Ovary (tissue), 9 donors: ENCODE results near the gene ATG2B. TPM values are rescaled to one million over a fixed set of nuclear protein-coding genes. Genes with fewer than 3 reads are reported as not detected.

ENCODE experiments used
- DNase-seq, 5 donors: peaks; one replicate each; pipeline ENCODE4 v3.0.0-alpha.2; 2019 to 2020
- H3K27ac ChIP-seq, 2 donors: fragments of 200-600 bp; one replicate each; pipeline versions ENCODE4 v1.5.1 to v1.8.0; 2019 to 2022
- H3K27me3 ChIP-seq: fragments of 200-600 bp; one replicate; pipeline ENCODE4 v1.8.0; 2022
- H3K36me3 ChIP-seq: fragments of 200-600 bp; sonication (generic); one replicate; pipeline ENCODE4 v1.5.1; 2019
- H3K4me1 ChIP-seq: one replicate; pipeline ENCODE4 v1.8.1; 2013; ENCODE audit warnings: mild to moderate bottlenecking, moderate library complexity; ENCODE audit not compliant: insufficient read depth
- H3K4me3 ChIP-seq: fragments of 200-600 bp; sonication (generic); one replicate; pipeline ENCODE4 v1.5.1; 2017
- H3K9me3 ChIP-seq, 2 donors: fragments of 200-600 bp in 1 of 2; sonication (generic) in 1 of 2; one replicate each; pipeline versions ENCODE4 v1.5.1 to v1.8.1; 2013 to 2019; ENCODE audit warnings: mild to moderate bottlenecking in 1 of 2, moderate library complexity in 1 of 2
- EP300 ChIP-seq: sonication (generic); formaldehyde crosslinking; IDR thresholded peaks from one replicate; pipeline ENCODE4 v1.6.1; 2017; ENCODE audit warnings: antibody characterized with exemption
- POLR2A ChIP-seq: fragments of 450-650 bp; IDR thresholded peaks from one replicate; pipeline ENCODE4 v1.6.1; 2017; ENCODE audit warnings: antibody characterized with exemption, mild to moderate bottlenecking, moderate library complexity
- WGBS, 3 donors: extraction: QIAGEN DNeasy Blood & Tissue Kit in 1 of 3; methylation state at CpG; one replicate each; pipeline versions ENCODE4 v1.1.5 to v1.1.7; 2013 to 2017; 5-methylcytosine and 5-hydroxymethylcytosine counted together
- intact Hi-C, 4 donors: fragments of 100-400 bp; cut with DNase I; formaldehyde crosslinking; loops; one replicate each; pipeline versions ENCODE4 v1.11.0 to v1.15.1; 2022 to 2023
- polyA plus RNA-seq, 2 donors: library from polyadenylated mRNA; stranded (reverse); fragments of 200-250 nt in 1 of 2; fragments of 350-450 nt in 1 of 2; fragmentation: Illumina TruSeq in 1 of 2; extraction: RNeasy Lipid Tissue Mini Kit (QIAGEN cat#74804) in 1 of 2; gene quantifications; one replicate each; pipeline ENCODE4 v1.2.3, GENCODE V29; 2013 to 2014
- total RNA-seq, 7 donors: library from RNA; depleted of rRNA in 2 of 7; stranded (reverse); fragments of >200 nt in 2 of 7; fragmentation: NEBNext Ultra II Directional in 3 of 7; extraction: Animal tissue kit (Norgen Biotek cat#: 25700) in 3 of 7; gene quantifications; one replicate each; pipeline versions ENCODE4 v1.1.0 to v1.2.4, GENCODE V29; 2016 to 2023
- TF ChIP-seq, protein P1 (sequence below), 3 donors: fragments of 450-650 bp in 2 of 3; fragments of 200-600 bp in 1 of 3; IDR thresholded peaks; one replicate each; pipeline versions ENCODE4 v1.5.1 to v1.8.0; 2016 to 2022; ENCODE audit warnings: antibody characterized with exemption in 3 of 3, mild to moderate bottlenecking in 1 of 3
- donor health status: DM: no; HTN: no; CAD: no; lungs with moderate emphysema.
- donor health status: DM: no; HTN: no; CAD: no.
- donor health status: Bipolar disorder and iron deficiency.
- donor health status: DM: yes; HTN: yes; CAD: no.
- donor health status: DM: no; HTN: no; CAD: no.
- donor health status: DM: yes; HTN: yes; CAD: no.

Gene ATG2B
- total and polyA plus RNA-seq, 9 donors, result 5.3 to 33.1 (median 22.6) TPM

DNA sequence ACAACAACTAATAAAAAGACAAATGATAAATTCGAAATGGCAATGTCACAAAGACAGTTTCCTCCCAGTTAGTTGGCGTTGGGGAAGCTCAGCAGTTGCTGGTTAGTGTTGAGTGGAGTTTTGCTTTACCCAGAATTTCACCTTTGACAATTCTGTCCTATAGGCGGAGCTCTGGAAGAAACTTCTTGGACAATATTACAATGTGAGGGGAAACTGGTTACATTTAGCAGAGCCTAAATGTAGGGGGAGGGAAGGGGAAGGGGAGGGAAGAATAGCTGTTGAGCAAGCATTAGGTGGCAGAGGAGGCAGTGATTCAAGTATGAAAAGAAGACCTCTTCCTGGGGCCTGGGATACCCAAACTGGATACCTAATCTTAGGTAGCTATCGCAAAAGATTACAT is 55.7 kb downstream of the ATG2B start:
- Histone ChIP-seq H3K9me3 (no peaks in the 10 kb centered on the region), H3K27ac (no peak overlapping the region), H3K36me3 (no peaks in the 10 kb centered on the region), H3K4me1 (no peaks in the 10 kb centered on the region), H3K4me3 (no peak overlapping the region), H3K27me3 (no peaks in the 10 kb centered on the region)
- DNase-seq, result no peak
- WGBS, 3 donors, result 85 to 90% (median 87%) methylated on average over 4 of the region's 4 CpGs
- intact Hi-C loops, result no loop called here
- TF ChIP-seq POLR2A, result no peak
- TF ChIP-seq, protein P1, sequence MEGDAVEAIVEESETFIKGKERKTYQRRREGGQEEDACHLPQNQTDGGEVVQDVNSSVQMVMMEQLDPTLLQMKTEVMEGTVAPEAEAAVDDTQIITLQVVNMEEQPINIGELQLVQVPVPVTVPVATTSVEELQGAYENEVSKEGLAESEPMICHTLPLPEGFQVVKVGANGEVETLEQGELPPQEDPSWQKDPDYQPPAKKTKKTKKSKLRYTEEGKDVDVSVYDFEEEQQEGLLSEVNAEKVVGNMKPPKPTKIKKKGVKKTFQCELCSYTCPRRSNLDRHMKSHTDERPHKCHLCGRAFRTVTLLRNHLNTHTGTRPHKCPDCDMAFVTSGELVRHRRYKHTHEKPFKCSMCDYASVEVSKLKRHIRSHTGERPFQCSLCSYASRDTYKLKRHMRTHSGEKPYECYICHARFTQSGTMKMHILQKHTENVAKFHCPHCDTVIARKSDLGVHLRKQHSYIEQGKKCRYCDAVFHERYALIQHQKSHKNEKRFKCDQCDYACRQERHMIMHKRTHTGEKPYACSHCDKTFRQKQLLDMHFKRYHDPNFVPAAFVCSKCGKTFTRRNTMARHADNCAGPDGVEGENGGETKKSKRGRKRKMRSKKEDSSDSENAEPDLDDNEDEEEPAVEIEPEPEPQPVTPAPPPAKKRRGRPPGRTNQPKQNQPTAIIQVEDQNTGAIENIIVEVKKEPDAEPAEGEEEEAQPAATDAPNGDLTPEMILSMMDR (IDR thresholded peaks at IDR 0.05), result no peak
- TF ChIP-seq EP300, result no peak

DNA sequence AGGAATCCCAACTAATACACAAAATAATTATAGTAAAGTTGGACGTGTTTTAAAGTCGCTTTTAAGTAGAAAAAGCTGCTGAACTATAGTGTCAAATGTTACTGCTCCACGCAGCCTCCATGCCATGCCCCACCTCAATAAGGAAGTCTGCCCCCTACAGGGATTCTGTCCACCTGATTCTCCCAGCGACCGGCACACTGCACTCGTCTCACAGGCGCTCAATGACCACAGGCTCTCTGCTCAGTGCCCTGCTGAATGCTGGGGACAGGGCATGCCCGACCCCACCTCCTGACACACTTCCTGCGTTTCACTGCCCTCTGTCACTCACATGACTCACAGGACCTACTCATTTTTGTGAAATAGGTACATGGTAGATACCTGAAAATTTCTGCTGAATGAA is 58.2 kb downstream of the ATG2B start:
- intact Hi-C loops, result no loop called here
- no peak overlapping the region for H3K27ac ChIP-seq
- DNase-seq, result no peak
- H3K36me3 ChIP-seq, result no peaks in the 10 kb centered on the region
- H3K4me3 ChIP-seq, result no peak overlapping the region
- no peaks in the 10 kb centered on the region for H3K27me3 ChIP-seq
- 82 to 85% (median 84%) methylated on average over 9 of the region's 9 CpGs for WGBS, 3 donors
- H3K4me1 ChIP-seq, result no peaks in the 10 kb centered on the region
- H3K9me3 ChIP-seq, result no peaks in the 10 kb centered on the region
- TF ChIP-seq POLR2A (no peak), EP300 (no peak)
- TF ChIP-seq, protein P1 (IDR thresholded peaks at IDR 0.05), result no peak

DNA sequence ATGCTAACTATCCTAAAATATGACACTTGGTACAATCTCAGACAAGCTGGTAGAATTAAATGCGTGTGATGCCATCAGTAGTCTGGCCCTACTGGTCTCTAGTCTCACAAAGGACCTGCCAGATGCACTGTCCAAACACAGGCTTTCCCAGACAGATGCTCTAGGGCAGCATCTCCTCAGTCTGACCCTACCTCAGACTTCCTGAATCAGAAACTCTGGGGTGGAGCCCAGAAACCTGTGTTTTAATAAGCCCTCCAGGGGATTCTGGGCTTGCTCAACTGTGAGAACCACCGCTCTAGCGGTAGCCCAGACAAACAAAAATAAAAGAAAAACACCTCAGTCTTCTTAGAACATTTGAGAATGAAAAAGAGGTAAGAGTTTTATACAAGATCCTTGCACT is 59.2 kb downstream of the ATG2B start:
- intact Hi-C loops, result no loop called here
- H3K4me1 ChIP-seq, result no peaks in the 10 kb centered on the region
- H3K27me3 ChIP-seq, result no peaks in the 10 kb centered on the region
- H3K27ac ChIP-seq, result no peak overlapping the region
- no peaks in the 10 kb centered on the region for H3K36me3 ChIP-seq
- H3K4me3 ChIP-seq, result no peak overlapping the region
- H3K9me3 ChIP-seq, result no peaks in the 10 kb centered on the region
- WGBS, 3 donors, result 91 to 98% (median 94%) methylated on average over 3 of the region's 3 CpGs
- TF ChIP-seq, protein P1 (IDR thresholded peaks at IDR 0.05), result no peak
- TF ChIP-seq POLR2A (no peak), EP300 (no peak)
- no peak for DNase-seq

DNA sequence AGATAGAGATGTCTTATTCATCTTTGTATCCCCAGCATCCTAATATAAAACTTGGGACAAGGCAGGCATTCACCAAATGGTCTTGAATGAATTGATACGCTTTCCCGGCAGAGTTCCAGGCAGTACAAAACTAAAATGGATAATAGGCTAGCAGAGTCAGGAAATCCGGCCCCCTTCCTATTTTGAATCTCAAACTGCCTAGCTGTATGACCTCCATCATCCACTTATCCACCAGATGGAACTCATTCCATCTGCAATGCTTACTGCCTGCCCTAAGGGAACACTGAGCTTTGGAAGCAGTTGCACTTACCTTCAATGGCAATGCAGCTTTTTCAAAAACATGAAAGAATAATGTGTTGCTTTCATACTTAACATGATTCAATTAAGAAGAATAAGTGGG is 63.7 kb downstream of the ATG2B start:
- Histone ChIP-seq H3K36me3 (no peaks in the 10 kb centered on the region), H3K4me1 (no peaks in the 10 kb centered on the region), H3K27me3 (no peaks in the 10 kb centered on the region), H3K9me3 (no peaks in the 10 kb centered on the region), H3K27ac (no peak overlapping the region), H3K4me3 (no peak overlapping the region)
- 55 to 90% (median 86%) methylated on average over 3 of the region's 3 CpGs for WGBS, 3 donors
- intact Hi-C loops, result loop anchor here in 2 of 4 donors (5.0 to 10.0 kb wide), 2 partner anchors 123 to 125 kb away; no protein-coding TSS in a partner anchor
- TF ChIP-seq, protein P1 (IDR thresholded peaks at IDR 0.05), result no peak
- TF ChIP-seq EP300 (no peak), POLR2A (no peak)
- no peak for DNase-seq
